Erythroblast (primary cell): ENCODE data around the gene SRGAP1.
"Not testable (repeated sequence)": the region's sequence is repeated elsewhere in the genome, so short reads cannot be mapped to it uniquely, and the experiment has no call there.

ENCODE experiments used
- DNase-seq, 2 experiments: peaks; one replicate each; lab custom pipeline; 2025; lab: John Stamatoyannopoulos, UW
- GATA1 ChIP-seq: IDR thresholded peaks from 2 replicates; pipeline ENCODE4 v1.6.1; 2011; ENCODE audit warnings: low read depth, mild to moderate bottlenecking, control low read depth, low read length, moderate library complexity
- POLR2A ChIP-seq: IDR thresholded peaks from 2 replicates; pipeline ENCODE4 v1.6.1; 2011; ENCODE audit warnings: mild to moderate bottlenecking, low read length

SRGAP1 gene

DNA sequence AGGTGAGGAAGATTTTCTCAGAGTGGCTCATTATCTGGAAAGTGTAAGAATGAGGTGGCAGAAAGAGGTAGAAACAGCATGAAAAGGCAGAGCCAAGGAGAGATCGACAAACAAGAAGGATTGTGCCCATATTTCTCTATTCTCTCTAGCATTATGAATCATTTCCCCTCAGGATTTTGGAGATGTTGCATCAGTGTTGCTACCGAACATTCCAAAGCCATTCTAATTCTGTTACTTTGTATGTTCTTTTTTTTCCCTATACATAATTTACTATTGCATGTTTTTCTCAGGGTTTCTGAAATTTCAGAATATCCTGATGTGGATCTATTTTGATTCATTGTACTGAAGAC, 316.2 kb downstream of the SRGAP1 start:
- TF ChIP-seq POLR2A (no peak), GATA1 (no peak)
- no peak for DNase-seq

DNA sequence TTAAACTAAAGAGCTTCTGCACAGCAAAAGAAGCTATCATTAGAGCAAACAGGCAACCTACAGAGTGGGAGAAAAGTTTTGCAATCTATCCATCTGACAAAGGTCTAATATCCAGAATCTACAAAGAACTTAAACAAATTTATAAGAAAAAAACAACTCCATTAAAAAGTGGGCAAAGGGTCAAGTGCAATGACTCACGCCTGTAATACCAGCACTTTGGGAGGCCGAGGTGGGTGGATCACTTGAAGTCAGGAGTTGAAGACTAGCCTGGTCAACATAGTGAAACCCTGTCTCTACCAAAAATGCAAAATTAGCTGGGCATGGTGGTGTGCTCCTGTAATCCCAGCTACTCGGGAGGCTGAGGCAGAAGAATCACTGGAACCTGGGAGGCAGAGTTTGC, 322.1 kb downstream of the SRGAP1 start:
- DNase-seq: not testable (repeated sequence)

DNA sequence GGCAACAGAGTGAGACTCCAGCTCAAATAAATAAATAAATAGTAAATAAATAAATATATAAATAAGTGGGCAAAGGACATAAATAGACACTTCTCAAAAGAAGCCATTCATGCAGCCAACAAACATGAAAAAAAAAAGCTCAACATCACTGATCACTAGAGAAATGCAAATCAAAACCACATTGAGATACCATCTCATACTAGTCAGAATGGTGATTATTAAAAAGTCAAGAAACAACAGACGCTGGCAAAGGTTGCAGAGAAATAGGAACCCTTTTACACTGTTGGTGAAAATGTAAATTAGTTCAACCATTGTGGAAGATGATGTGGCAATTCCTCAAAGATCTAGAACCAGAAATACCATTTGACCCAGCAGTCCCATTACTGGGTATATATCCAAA, 322.5 kb downstream of the SRGAP1 start:
- DNase-seq: not testable (repeated sequence)

DNA sequence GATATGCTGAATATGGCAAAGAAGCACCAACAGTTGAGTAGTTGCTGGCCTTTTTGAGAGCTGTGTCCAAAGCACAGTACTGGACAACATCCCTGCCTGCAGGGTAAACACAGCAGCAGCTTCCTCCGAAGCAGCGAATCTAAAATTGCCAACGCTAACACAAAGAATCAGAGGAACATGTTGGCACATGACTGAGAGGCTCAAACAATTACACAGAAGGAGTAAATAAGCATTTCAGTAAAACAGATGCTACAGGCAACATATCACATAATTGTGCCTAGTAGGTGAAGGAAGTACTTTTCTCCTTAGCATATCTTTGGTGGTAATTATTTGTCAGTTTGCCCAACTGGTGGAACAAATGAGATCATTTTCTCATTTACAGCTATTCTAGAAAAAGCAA, 325.5 kb downstream of the SRGAP1 start:
- DNase-seq: no peak
- no peak for TF ChIP-seq GATA1

DNA sequence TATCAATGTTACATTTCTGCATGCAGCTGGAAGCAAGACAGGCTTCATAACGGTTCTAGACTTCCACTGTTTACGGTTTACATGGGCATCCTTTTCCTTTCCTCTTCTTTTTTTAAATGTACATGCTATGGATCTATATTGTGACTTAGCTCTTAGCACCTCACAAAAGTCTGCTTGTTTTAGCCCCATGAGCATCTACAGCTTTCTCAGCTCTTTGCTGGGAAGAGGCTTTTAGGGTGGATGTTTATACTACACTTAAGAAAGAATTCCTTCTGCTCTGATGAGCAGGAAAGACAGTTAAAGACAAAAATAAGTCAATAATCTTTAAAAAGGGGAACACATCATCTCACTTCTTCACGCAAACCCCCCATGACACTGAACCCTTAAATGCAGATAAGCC, 326.2 kb downstream of the SRGAP1 start:
- TF ChIP-seq GATA1 (no peak), POLR2A (no peak)
- no peak for DNase-seq

DNA sequence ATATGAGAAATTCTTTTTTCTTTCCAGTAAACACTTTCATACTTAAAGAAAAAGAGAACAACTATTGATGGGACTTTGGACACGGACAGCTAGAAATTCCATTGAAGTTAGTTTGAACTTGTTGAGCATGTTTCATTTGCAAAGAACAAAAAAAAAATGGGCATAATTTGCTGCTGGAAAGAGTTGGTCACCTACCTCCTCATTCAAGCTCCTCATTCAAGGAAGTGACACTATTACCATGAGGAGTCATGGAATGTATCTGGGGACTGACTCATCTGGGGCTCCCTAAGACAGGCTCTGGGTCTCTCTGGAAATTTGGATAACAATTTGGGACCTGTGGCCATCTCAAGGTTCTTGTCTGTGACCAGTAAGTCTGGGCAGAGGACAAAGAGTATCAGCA, 327.2 kb downstream of the SRGAP1 start:
- DNase-seq: no peak
- TF ChIP-seq POLR2A (no peak), GATA1 (no peak)

DNA sequence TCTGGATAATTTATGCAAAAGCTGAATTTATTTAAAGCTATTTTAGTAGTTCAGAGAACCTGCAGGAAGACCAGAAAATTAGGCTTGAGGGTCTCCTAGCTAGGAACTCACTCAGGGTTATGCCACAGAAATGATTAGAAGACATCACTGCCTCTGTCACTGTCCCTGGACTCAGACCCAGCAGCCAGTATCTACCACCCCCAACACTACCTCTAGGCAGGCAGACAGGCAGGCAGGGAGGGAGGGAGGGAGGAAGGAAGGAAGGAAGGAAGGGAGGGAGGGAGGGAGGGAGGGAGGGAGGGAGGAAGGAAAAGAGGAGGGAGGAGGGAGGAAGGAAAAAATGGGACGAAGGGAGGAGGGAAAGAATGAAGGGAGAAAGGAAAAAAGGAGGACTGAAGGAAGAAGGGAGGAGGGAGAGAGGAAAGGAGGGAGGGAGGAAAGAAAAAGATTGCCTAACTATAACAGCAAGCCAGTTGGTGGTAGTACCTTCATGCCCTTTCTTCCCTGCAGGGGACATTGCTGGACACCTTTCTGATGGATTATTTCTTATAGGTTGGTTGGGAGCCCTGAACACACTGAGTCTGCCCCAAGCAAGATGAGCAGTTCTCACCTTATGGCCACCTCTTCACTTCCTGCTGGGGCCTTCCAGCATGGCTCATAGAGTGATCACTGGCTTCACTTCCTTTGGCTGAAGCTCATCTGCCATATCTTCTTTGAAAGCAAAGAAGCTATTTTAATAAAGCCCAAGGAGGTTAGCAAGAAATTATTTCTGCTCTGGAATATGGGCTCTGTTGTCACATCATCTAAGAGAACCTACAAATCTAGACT, 327.9 kb downstream of the SRGAP1 start:
- TF ChIP-seq GATA1 (no peak), POLR2A (no peak)
- DNase-seq: no peak

DNA sequence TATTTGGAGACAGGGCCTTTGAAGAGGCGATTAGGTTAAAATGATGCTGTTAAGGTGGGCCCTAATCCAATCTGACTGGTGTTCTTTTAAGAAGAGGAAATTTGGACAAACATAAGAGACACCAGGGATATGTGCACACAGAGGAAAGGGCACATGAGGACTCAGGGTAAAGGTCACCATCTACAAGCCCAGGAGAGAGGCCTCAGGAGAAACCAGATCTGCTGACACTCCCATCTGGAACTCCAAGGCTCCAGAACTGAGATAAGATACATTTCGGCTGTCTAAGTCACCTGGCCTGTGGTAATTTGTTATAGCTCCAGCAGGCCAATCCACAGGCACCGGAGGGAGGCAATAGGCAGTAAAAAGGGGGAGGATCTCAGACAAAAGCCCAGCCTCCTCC, 329.0 kb downstream of the SRGAP1 start:
- no peak for DNase-seq
- TF ChIP-seq POLR2A (no peak), GATA1 (no peak)

DNA sequence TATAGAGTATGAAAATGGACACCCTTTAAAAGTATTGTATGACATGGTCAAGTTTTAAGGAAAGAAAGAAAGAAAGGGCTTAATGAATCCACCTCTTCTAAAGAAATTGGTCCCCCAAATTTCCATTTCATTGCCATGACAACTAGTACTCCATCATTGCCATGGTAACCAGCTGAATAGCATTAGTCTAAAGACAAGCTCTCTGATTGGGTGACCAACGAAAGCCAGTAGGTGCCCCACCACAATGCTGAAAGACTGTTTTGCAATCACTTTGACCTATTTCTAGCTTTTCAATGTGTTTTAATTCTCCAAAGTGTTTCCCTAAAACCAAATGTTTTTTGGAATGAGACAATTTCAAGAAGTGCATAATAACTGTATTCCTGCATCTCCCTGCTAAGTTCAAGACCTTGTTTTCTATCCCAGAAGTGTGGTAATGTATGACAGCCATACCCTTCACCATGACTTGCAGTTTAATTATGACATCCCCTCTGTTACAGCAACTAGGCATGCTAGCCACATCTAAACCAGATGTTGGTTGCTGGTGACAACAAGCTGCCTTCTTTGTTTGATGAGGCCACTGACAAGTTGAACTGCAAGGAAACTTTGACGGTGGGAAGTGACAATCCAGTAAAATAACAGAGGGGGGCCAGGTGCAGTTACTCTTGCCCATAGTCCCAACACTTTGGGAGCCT, 330.9 kb downstream of the SRGAP1 start:
- peak in 1 of 2 experiments; percentile 3 for DNase-seq
- TF ChIP-seq POLR2A (no peak), GATA1 (no peak)

DNA sequence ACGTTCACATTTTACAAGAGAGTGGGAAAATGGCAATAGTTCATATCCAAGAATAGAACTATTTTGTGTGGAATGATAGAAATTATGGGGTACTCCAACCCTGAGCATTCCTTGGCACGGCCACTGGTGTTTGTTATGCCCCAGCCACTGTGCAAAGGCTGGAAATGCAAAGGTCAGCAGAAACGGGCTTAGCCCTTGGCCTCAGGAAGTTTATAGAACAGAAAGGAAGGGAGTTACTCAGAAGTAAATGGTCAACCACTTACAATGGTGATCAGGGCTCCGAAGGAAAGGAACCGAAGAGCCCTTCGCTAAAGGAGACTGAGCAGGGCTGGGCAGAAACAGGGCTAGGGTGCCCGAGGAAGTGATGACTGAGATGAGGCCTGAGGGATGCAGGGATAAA, 332.5 kb downstream of the SRGAP1 start:
- DNase-seq: no peak
- TF ChIP-seq POLR2A: no peak
- no peak for TF ChIP-seq GATA1

DNA sequence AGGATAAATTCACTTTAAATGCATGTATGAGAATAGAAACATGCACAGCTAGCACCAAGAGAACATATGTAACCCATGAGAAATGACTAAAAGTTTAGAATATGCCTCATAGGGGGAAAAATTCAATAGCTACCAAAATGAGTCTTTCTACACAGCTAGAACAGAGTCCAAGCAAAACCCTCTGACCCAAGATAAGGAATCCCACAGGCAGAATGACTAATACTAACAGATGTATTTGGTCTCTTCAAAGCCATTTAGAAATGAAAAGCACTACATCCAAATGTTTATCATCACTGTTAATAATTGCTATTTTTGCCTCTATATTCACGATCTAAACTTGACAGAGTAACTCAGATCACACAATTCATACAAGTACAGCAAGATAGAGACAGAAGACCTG, 333.6 kb downstream of the SRGAP1 start:
- no peak for DNase-seq
- TF ChIP-seq GATA1 (no peak), POLR2A (no peak)

DNA sequence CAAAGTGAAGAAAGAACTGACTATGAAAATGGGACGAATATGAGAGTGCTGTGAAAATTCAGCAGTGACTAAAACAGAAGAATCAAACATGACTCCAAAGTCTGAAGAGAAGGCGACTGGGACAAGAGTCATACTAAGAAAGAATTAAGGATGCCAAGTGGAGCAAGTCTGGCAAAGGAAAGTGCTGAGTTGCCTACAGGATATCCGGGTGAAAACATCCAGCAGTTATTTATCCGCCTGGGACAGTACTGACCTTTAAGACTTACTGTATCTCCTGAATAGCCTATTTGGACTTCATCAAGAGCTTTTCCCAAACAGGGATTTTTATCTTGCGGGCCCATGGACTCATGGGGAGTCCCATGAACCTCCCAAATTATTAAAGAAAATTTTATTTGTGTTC, 336.5 kb downstream of the SRGAP1 start:
- TF ChIP-seq GATA1 (no peak), POLR2A (no peak)
- DNase-seq: no peak

DNA sequence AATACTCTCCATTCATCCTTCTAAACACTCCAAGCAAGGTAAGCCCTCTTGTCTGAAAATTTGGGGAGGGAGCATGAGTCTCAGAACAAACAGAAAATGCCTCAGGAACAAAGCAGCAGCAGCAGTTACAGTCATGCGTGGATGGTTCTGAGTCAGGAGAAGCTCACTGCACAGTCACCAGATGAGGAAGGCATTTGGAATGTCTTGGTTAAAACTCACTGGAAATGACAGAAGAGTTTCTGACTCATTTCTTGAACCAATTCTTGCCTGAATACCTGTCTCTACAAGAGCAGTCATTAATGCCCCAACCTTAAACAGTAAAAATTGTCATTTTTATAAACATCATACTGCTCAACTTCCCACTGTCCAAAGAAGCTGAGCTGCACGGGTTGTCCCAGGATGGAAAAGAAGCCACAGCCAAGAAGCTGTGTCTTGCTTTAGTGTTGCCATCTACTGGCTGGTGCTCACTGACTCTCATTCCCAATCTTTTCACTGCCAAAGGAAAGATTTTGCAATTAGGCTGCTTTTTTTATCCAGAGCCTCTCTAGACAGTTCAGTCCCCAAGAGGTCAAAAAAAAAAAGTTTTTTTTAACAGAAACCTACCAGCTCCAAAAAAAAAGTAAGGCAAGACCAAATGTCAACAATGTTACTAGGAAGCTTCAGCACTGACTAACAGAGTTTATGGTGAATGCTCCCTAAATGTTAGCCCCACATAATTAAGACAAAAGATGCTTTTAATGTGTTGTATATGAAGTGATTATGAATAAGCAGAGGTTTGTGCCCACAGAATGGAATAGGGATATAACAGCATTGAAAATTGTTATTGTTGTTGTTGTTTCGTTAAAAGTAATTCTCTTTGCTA, 337.2 kb downstream of the SRGAP1 start:
- no peak for DNase-seq
- TF ChIP-seq POLR2A (no peak), GATA1 (no peak)

DNA sequence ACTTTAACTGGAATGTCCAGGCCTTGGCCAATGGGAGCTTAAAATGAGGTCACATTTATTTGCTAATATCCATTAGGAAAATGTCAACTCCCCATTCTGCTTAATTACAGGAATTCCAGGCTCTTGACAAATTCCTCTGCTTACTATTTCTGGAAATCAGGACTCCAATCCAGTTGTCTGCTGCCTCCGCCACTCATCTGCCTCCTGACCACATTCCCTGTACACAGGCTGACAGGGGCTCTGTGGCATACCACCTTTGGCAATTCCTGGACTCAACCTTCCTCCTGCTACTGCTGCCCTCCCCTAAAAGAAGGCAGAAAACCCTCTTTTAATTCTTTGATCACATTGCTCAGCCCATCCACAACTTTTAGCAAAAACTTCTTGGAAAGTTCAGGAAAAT, 339.7 kb downstream of the SRGAP1 start:
- TF ChIP-seq POLR2A (no peak), GATA1 (no peak)
- no peak for DNase-seq

DNA sequence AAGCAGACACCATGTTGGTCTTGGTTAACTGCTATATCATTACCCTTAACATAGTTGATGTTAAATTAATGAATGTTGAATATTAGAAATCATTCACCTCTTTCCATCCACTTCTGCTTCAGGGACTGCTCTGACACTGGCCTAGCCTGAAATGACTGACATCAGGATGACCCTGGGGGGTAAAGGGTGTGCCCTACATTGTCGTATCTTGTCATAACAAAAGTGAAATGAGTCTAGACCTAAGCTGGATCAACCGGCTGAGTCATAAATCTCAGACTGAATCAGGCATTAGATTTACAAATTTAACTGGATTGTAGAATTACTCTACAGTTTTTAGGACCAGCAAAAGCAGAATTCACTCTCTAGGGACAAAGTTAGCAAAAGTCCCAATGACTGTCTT, 342.3 kb downstream of the SRGAP1 start:
- no peak for DNase-seq
- TF ChIP-seq GATA1 (no peak), POLR2A (no peak)
